H9 (cell line): ENCODE results near the gene CHCHD6. TPM values are rescaled to one million over a fixed set of nuclear protein-coding genes. Genes with fewer than 3 reads are reported as not detected.

ENCODE experiments used
- DNase-seq: peaks from one replicate; pipeline ENCODE4 v3.0.0-alpha.2; 2017
- H2AFZ ChIP-seq: one replicate; pipeline ENCODE4 v1.6.1; 2013; ENCODE audit warnings: mild to moderate bottlenecking, low read length, control low read depth, moderate library complexity
- H2AK5ac ChIP-seq: 2 replicates; pipeline ENCODE4 v1.6.1; 2013; ENCODE audit warnings: low read length, control low read depth, mixed read lengths; ENCODE audit not compliant: insufficient read length
- H2BK120ac ChIP-seq: one replicate; pipeline ENCODE4 v1.6.1; 2013; ENCODE audit warnings: low read depth, mild to moderate bottlenecking, low read length, control low read depth, inconsistent platforms; ENCODE audit not compliant: poor library complexity, severe bottlenecking
- H2BK12ac ChIP-seq: 2 replicates; pipeline ENCODE4 v1.6.1; 2013; ENCODE audit warnings: low read length, control low read depth, mixed read lengths, low read depth; ENCODE audit not compliant: insufficient read length
- H2BK15ac ChIP-seq: 2 replicates; pipeline ENCODE4 v1.6.1; 2013; ENCODE audit warnings: low read depth, low read length, control low read depth
- H2BK20ac ChIP-seq: one replicate; pipeline ENCODE4 v1.6.1; 2013; ENCODE audit warnings: low read depth, mild to moderate bottlenecking, low read length, control low read depth, inconsistent platforms; ENCODE audit not compliant: poor library complexity, severe bottlenecking
- H2BK5ac ChIP-seq: 2 replicates; pipeline ENCODE4 v1.6.1; 2013; ENCODE audit warnings: low read length, control low read depth, mixed read lengths; ENCODE audit not compliant: insufficient read length
- H3K14ac ChIP-seq: 2 replicates; pipeline ENCODE4 v1.6.1; 2013; ENCODE audit warnings: low read length, control low read depth; ENCODE audit not compliant: insufficient read depth
- H3K18ac ChIP-seq: 2 replicates; pipeline ENCODE4 v1.6.1; 2013; ENCODE audit warnings: low read depth, mild to moderate bottlenecking, mixed read lengths, low read length, control low read depth; ENCODE audit not compliant: insufficient read length
- H3K23ac ChIP-seq: 2 replicates; pipeline ENCODE4 v1.6.1; 2013; ENCODE audit warnings: low read length, control low read depth, mixed read lengths, low read depth; ENCODE audit not compliant: insufficient read length
- H3K23me2 ChIP-seq: 2 replicates; pipeline ENCODE4 v1.6.1; 2013; ENCODE audit warnings: low read depth, mild to moderate bottlenecking, mixed read lengths, low read length, control low read depth; ENCODE audit not compliant: insufficient read length, poor library complexity, severe bottlenecking
- H3K27ac ChIP-seq: 2 replicates; pipeline ENCODE4 v1.5.1; 2013; ENCODE audit warnings: low read length, control low read depth, mixed read lengths, low read depth; ENCODE audit not compliant: insufficient read length
- H3K27me3 ChIP-seq: 2 replicates; pipeline ENCODE4 v1.6.1; 2013; ENCODE audit warnings: low read length, control low read depth, inconsistent platforms; ENCODE audit not compliant: insufficient read depth
- H3K4ac ChIP-seq: 2 replicates; pipeline ENCODE4 v1.6.1; 2013; ENCODE audit warnings: low read depth, mild to moderate bottlenecking, control low read depth, inconsistent platforms, low read length, moderate library complexity
- H3K4me1 ChIP-seq: 2 replicates; pipeline ENCODE4 v1.6.1; 2013; ENCODE audit warnings: low read length, control low read depth, inconsistent platforms; ENCODE audit not compliant: insufficient read depth
- H3K4me2 ChIP-seq: 2 replicates; pipeline ENCODE4 v1.6.1; 2013; ENCODE audit warnings: low read length, control low read depth, mixed read lengths; ENCODE audit not compliant: insufficient read length, insufficient read depth
- H3K56ac ChIP-seq: 2 replicates; pipeline ENCODE4 v1.6.1; 2013; ENCODE audit warnings: low read depth, mild to moderate bottlenecking, mixed read lengths, low read length, control low read depth; ENCODE audit not compliant: insufficient read length
- H3K79me1 ChIP-seq: 2 replicates; pipeline ENCODE4 v1.6.1; 2013; ENCODE audit warnings: low read depth, mild to moderate bottlenecking, moderate library complexity, low read length, control low read depth, inconsistent platforms; ENCODE audit not compliant: insufficient read depth, poor library complexity, severe bottlenecking
- H3K79me2 ChIP-seq: 2 replicates; pipeline ENCODE4 v1.6.1; 2013; ENCODE audit warnings: low read length, control low read depth, inconsistent platforms; ENCODE audit not compliant: insufficient read depth
- H3K9ac ChIP-seq: 2 replicates; pipeline ENCODE4 v1.6.1; 2013; ENCODE audit warnings: low read length, control low read depth, mixed read lengths; ENCODE audit not compliant: insufficient read length; ENCODE audit errors: extremely low read depth
- H3K9me3 ChIP-seq: one replicate; pipeline ENCODE4 v1.6.1; 2013; ENCODE audit warnings: low read depth, low read length, inconsistent platforms; ENCODE audit not compliant: control insufficient read depth
- H3T11ph ChIP-seq: one replicate; pipeline ENCODE4 v1.6.1; 2013; ENCODE audit warnings: mild to moderate bottlenecking, low read length, control low read depth, inconsistent platforms
- H4K20me1 ChIP-seq: one replicate; pipeline ENCODE4 v1.6.1; 2013; ENCODE audit not compliant: control insufficient read depth, insufficient read length, insufficient read depth
- H4K5ac ChIP-seq: 2 replicates; pipeline ENCODE4 v1.6.1; 2013; ENCODE audit warnings: low read depth, mild to moderate bottlenecking, mixed read lengths, low read length, control low read depth; ENCODE audit not compliant: insufficient read length
- H4K8ac ChIP-seq: replicated peaks from 2 replicates; pipeline ENCODE4 v1.6.1; 2013; ENCODE audit warnings: low read length, control low read depth, mixed read lengths, low read depth; ENCODE audit not compliant: insufficient read length
- H4K91ac ChIP-seq: 2 replicates; pipeline ENCODE4 v1.6.1; 2013; ENCODE audit warnings: low read depth, mild to moderate bottlenecking, moderate library complexity, mixed read lengths, low read length, control low read depth; ENCODE audit not compliant: insufficient read length
- H3K27ac Mint-ChIP-seq, 3 experiments: 2 replicates in 2 of 3; 3 replicates in 1 of 3; pipeline ENCODE4 v1.8.0; 2020 to 2021; ENCODE audit warnings: mixed read lengths in 3 of 3, mild to moderate bottlenecking in 1 of 3, moderate library complexity in 1 of 3
- H3K27me3 Mint-ChIP-seq: 2 replicates; pipeline ENCODE4 v1.8.0; 2021; ENCODE audit warnings: low read depth, mild to moderate bottlenecking, moderate library complexity, mixed read lengths
- H3K36me3 Mint-ChIP-seq, 3 experiments: 2 replicates in 2 of 3; 3 replicates in 1 of 3; pipeline ENCODE4 v1.8.0; 2020 to 2021; ENCODE audit warnings: low read depth in 3 of 3, mixed read lengths in 3 of 3; ENCODE audit not compliant: insufficient read depth in 1 of 3
- H3K4me1 Mint-ChIP-seq, 2 experiments: 2 replicates each; pipeline ENCODE4 v1.8.0; 2020; ENCODE audit warnings: mixed read lengths in 2 of 2
- H3K4me3 Mint-ChIP-seq, 2 experiments: 2 replicates in 1 of 2; 3 replicates in 1 of 2; pipeline ENCODE4 v1.8.0; 2020 to 2021; ENCODE audit warnings: mild to moderate bottlenecking in 2 of 2, mixed read lengths in 2 of 2, moderate library complexity in 1 of 2
- H3K9me3 Mint-ChIP-seq, 2 experiments: 2 replicates in 1 of 2; 3 replicates in 1 of 2; pipeline ENCODE4 v1.8.0; 2020; ENCODE audit warnings: mild to moderate bottlenecking in 2 of 2, mixed read lengths in 2 of 2, moderate library complexity in 1 of 2
- WGBS: extraction: QIAGEN DNeasy Blood & Tissue Kit; methylation state at CpG from one replicate; pipeline ENCODE4 v1.1.7; 2013; ENCODE audit warnings: missing lambda C conversion rate, low lambda C conversion rate, mixed read lengths; ENCODE audit not compliant: insufficient read length; ENCODE audit errors: extremely low coverage; 5-methylcytosine and 5-hydroxymethylcytosine counted together
- total RNA-seq: library from RNA; stranded (reverse); gene quantifications from 2 replicates; pipeline ENCODE4 v1.2.1, GENCODE V29; 2021
- TF ChIP-seq, protein P1 (sequence below): fragments of 200-600 bp; sonication (generic); conservative IDR thresholded peaks from 3 replicates; pipeline ENCODE4 v1.8.0; 2021; ENCODE audit warnings: antibody characterized with exemption, mild to moderate bottlenecking

The CHCHD6 gene
- total RNA-seq, 1 experiment from 2014 or later, result 34.2 TPM

DNA sequence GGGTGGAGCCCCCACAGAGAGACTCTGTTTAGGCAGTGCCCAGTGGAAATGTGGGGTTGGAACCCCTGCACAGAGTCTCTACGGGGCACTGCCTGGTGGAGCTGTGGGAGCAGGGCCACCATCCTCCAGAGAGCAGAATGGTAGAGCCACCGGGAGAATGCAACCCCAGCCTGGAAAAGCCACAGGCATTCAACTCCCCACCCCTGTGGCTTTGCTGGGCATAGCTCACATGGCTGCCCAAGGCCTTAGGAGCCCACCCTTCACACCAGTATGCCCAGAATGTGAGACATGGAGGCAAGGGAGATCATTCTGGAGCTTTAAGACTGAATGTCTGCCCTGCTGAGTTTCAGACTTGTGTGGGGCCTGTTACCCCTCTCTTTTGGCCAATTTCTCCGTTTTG lies 19.0 kb upstream of the CHCHD6 start:
- Histone ChIP-seq H3K14ac (no peak overlapping the region), H3K4ac (no peak overlapping the region), H3K27ac (no peak overlapping the region), H3K4me1 (no peaks in the 10 kb centered on the region), H4K5ac (no peak overlapping the region), H3K79me1 (no peaks in the 10 kb centered on the region), H3K9ac (no peak overlapping the region), H4K8ac (no peak overlapping the region), H4K20me1 (no peaks in the 10 kb centered on the region), H4K91ac (no peak overlapping the region), H2BK5ac (no peak overlapping the region), H2AFZ (no peak overlapping the region), H2BK15ac (no peak overlapping the region), H3K23ac (no peak overlapping the region), H3K23me2 (no peaks in the 10 kb centered on the region), H3T11ph (no peak overlapping the region), H2BK120ac (no peak overlapping the region), H3K9me3 (no peaks in the 10 kb centered on the region), H3K4me2 (no peak overlapping the region), H3K18ac (no peak overlapping the region), H3K27me3 (no peaks in the 10 kb centered on the region), H3K56ac (no peak overlapping the region), H3K79me2 (no peaks in the 10 kb centered on the region), H2AK5ac (no peak overlapping the region), H2BK20ac (no peak overlapping the region), H2BK12ac (no peak overlapping the region)
- WGBS, result no CpG with 5 or more reads among the region's 3 CpGs
- H3K4me3 Mint-ChIP-seq, result no peak overlapping the region
- DNase-seq, result no peak
- TF ChIP-seq, protein P1, sequence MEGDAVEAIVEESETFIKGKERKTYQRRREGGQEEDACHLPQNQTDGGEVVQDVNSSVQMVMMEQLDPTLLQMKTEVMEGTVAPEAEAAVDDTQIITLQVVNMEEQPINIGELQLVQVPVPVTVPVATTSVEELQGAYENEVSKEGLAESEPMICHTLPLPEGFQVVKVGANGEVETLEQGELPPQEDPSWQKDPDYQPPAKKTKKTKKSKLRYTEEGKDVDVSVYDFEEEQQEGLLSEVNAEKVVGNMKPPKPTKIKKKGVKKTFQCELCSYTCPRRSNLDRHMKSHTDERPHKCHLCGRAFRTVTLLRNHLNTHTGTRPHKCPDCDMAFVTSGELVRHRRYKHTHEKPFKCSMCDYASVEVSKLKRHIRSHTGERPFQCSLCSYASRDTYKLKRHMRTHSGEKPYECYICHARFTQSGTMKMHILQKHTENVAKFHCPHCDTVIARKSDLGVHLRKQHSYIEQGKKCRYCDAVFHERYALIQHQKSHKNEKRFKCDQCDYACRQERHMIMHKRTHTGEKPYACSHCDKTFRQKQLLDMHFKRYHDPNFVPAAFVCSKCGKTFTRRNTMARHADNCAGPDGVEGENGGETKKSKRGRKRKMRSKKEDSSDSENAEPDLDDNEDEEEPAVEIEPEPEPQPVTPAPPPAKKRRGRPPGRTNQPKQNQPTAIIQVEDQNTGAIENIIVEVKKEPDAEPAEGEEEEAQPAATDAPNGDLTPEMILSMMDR, result no peak
- no peaks in the 10 kb centered on the region; a peak in 1 of 5 replicates for H3K9me3 Mint-ChIP-seq
- no peaks in the 10 kb centered on the region; a peak in 1 of 7 replicates for H3K36me3 Mint-ChIP-seq
- H3K27me3 Mint-ChIP-seq, result peaks cover 16% of the 10 kb centered on the region
- peaks cover 10 to 20% of the 10 kb centered on the region in 2 experiments for H3K4me1 Mint-ChIP-seq
- no peak overlapping the region for H3K27ac Mint-ChIP-seq
